NCI-H2227 (cell line): ENCODE data around the gene JAK1.

Source experiments
- DNase-seq: peaks from one replicate; lab custom pipeline; 2025; ENCODE audit not compliant: unreplicated experiment; lab: John Stamatoyannopoulos, UW

Gene JAK1

DNA sequence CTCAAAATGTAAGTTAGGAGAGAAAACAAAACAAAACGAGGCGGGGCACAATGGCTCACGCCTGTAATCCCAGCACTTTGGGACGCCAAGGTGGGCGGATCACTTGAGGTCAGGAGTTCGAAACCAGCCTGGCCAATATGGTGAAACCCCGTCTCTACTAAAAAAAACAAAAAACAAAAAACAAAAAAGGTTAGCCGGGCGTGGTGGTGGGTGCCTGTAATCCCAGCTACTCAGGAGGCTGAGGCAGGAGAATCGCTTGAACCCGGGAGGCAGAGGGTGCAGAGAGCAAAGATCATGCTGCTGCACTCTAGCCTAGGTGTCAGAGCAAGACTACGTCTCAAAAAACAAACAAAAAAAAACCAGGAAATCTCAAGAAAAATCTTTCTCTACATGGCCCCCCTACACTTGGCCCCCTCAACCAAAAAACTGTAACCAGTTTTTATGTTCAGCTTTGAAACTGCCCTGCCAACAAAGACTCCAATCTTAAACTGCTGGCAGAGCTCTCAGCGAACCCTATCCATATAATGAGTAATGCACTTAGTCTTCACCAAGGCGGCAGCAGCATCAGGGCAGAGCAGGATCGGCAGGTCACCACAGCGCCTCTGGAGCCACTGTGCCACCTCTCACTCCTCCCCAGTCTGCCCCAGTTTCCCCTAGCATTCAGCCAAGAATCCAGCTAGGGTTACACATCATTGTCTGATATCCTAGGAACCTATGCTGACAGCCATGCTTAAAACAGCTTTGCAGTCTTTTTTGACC, 71.7 kb downstream of the JAK1 start:
- DNase-seq = no peak

DNA sequence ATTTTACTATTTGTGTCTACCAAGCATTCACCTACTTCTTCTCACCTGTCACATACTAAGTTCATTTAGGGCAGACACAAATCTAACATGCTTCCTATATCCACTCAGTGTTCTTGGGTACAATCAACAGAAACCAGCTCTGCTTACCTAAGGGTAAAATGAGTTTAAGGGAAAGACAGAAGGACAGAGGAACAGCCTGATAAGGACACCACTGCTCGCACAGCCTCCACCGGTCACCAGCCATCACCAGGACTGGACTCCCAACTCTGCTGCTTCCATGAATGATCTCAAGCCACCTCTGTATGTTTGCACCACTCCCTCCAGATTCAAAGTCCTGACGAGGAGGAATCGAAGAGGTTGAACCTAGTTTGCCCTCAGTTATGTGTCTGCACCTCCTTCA, 72.4 kb downstream of the JAK1 start:
- DNase-seq = no peak

- no peak for DNase-seq
Observed at GRCh38 chr1:64892576-64893573, 73.5 kb downstream of the JAK1 start.

DNA sequence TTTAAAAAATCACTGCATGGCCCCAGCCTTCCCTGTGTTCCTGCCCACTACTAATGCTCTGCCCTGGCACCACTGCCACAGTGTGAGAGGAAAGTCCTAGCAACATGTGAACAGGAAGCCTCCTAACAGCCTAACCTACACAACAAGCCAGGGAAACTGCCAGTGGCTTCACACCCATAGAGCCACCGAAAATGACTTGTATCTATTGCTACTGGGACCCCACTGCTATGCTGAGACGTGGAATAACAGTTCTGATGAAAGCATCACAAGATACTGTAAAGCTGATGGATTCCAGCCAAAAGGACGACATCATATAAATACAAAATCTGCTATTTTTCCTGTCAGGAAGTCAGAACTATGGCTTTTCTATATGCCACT, 74.9 kb downstream of the JAK1 start:
- no peak for DNase-seq

DNA sequence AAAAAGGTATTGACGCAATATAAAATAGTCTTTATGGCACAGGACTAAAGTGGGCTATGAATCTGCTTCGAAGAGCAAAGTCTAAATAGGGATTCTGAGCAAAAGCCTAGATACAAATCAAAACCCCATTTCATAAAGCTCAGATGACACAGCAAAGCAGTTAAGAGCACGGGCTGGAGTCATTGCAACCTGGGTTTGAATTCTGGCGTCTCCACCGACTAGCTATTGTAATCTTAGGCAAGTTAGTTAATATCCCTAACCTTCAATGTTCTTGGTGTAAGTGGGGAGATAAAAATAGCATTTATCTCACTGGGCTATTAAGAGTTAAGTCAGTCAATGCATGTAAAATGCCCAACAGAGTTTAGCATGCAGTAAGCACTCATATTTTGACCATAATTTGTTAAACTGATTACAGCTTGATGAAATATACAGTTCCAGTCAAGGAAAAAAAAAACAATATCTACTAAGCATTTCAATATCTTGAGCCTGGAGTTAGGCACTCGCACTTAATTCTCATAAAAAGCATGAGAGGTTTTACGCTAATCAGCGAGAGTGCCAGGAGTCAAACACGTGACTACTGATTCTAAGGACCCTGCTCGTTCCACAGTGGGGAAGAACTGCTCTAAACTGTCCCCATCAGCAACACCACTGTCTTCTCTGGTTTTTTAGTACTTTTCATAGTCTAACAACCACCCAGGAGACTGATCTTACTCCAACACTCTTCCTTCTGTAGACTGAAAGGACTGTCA, 75.5 kb downstream of the JAK1 start:
- DNase-seq = no peak

DNA sequence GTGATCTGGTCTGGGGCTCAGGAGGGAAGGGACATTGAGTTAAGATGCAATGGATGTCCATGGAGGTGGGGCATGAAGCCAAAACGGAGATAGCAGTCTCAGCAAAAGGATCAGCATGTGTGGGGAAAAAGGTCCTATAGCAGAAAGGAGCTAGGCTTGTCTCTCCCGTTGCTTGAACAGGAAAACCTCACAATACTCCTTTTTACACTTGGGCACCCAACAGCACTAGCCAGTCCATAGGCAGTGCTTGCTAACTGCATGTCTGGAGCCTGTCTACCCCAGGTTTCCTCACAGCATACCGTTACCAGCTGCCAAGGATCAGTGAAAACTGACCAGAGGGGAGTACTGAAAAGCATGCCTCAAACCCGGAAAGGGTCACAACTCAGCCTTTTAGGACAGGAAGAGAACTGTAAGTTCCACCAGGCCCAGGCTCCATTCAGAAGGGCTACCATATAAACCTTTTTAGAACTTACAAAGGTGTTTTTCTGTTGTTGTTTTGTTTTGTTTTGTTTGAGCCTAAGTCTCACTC, 78.6 kb downstream of the JAK1 start:
- DNase-seq = no peak

GRCh38 chr1:64886877-64887276, 79.5 kb downstream of the JAK1 start:
- DNase-seq = peak; percentile 85

- DNase-seq = no peak
Observed at GRCh38 chr1:64885648-64886047, 80.7 kb downstream of the JAK1 start.

DNA sequence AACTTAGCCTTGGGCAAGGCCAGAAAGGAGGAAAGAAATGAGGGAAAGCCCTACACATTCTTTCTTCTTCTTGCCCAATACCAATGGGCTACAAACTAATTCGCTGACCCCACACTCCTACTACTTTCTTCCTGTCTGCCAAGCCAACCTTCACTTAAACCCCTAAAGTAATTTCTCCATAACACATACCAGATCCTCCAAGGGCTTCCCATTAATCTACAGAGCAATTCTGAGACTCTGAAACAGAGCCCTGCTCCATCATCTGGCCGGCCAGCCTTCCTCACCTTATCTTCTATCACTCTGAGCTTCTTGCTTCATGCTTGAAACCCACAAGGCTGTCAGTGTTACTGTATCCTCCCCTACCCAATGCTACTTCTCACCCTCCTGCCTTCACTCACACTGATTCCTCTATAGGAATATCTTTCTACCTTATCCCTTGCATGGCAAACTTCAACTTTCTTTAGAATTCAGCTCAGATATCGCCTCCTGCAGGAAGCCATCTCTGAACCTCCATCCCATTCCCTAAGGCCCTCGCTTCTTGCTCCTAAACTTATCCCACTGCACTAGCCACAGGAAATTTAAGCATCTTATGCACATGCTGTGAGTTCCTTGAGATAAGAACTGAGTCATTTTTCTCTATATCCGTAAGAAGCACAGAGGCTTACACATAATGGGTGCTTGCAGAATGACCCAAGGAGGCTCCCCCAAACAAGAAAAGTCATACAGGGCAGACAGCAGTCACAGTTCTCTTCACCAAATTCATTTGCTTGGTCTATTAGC, 81.9 kb downstream of the JAK1 start:
- no peak for DNase-seq

DNA sequence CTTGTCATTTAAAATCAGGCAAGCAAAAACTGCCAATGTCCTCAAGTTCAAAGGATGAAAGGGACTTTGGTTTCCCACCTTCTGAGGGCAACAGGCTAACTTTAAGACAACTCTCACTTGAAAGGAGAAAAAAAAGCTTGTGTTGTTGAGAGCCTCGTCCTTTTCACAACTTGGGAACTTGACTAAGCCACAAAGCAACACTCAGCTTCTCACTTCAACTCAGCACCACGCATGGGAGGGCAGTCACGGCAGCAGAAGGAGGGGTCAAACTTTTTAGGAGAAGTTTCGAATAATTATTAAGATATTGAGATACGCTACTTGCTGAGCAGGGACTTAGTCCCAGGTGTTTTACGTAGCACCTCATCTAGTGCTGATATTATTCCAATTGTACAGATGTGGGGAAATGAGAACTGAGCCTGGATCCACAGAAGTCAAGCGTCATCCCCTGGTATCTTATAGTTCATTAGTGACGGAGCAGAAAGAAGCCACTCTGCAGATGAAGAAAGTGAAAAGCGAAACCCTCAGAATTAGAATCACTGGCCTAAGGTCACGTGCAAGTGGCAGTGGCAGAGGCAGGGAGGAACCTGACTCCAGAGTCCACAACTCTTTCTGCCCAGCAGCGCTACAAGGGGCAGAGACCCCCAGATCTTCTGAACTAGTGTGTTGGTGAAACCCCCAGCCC, 83.6 kb downstream of the JAK1 start:
- DNase-seq = no peak

GRCh38 chr1:64881281-64881680, 85.1 kb downstream of the JAK1 start:
- no peak for DNase-seq

- DNase-seq = no peak
Observed at GRCh38 chr1:64880449-64880848, 85.9 kb downstream of the JAK1 start.

DNA sequence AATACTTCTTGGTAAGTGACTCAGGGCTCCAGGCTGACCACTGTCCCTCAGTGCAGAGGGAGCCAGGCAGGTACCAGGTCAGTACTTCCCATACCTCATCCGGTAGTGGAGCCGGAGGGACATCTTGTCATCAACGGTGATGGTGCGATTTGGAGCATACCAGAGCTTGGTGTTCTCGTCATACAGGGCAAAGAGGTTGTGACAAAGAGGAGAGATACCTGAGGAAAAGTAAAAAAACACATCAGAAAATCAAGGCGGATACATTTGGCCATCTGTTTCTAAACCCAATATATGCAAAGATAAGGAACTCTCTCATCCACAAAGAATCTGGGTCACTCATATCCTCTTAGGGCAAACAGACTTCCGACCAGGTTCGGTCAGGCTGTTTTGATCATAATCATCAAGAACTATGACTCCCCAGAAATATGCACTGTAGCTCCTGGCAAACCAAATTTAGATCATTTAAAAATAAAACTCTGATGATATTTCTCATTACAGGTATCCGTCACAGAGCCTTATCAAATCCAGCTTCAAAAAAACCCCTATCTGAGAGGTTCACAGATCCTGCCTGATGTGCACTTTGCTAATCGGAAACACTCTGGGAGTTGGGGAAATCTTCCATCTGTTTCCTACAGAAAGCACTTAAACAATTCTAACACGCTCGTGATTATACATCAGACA, 87.3 kb downstream of the JAK1 start:
- no peak for DNase-seq

GRCh38 chr1:64878090-64878489, 88.3 kb downstream of the JAK1 start:
- no peak for DNase-seq

GRCh38 chr1:64877598-64877997, 88.8 kb downstream of the JAK1 start:
- no peak for DNase-seq

GRCh38 chr1:64877151-64877550, 89.2 kb downstream of the JAK1 start:
- no peak for DNase-seq

DNA sequence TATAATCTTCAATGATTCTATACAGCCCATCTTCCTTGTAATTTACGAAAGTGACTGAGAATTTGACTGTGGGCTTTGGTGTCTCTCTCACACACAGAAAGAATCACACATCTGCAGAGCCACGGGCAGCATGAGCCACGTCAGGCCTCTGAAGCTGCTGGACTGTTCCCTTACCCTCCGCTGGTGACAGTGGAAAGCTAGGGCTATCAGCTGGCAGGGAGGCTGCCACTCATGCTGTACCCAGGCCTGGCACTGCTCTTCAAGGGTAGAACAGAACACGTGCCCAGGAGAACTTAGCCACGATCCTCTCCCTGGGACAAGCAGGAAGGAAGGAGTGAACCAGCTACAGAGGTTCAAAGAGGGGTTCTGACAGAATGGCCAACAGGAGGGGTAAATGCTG, 90.7 kb downstream of the JAK1 start:
- DNase-seq = no peak

- DNase-seq = no peak
Observed at GRCh38 chr1:64875101-64875500, 91.2 kb downstream of the JAK1 start.

DNA sequence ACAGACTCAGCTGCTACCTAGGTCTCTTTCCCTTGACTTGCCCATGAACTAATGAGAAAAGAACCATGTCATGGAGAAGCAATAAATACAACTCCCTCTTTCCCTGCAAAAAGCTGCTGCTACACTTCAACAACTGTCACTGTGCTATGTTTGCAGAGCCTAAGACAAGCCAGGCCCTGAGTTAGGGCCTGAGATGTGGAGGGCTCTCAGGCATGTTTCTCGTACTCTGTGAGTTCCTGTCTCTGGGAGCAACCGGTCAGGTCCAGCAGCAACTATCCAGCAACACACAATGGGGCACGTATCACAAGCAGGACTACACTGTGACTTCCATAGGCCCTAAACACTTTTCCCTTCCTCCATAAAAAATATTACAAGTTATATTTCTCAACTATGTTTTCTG, 91.7 kb downstream of the JAK1 start:
- no peak for DNase-seq
